KMS-11 (cell line): ENCODE data around the gene RNF34.

Source experiments
- H2AFZ ChIP-seq: fragments of 200-600 bp; sonication (generic); 2 replicates; pipeline ENCODE4 v1.6.1; 2016; ENCODE audit warnings: antibody characterized with exemption, mixed run types, low read depth
- H3K27ac ChIP-seq: fragments of 200-600 bp; sonication (generic); 2 replicates; pipeline ENCODE4 v1.6.1; 2016; ENCODE audit warnings: mild to moderate bottlenecking, mixed run types
- H3K27me3 ChIP-seq: fragments of 200-600 bp; sonication (generic); 2 replicates; pipeline ENCODE4 v1.6.1; 2017; ENCODE audit warnings: mild to moderate bottlenecking, low read depth, mixed run types, moderate library complexity; ENCODE audit not compliant: insufficient read depth
- H3K36me3 ChIP-seq: fragments of 200-600 bp; sonication (generic); 2 replicates; pipeline ENCODE4 v1.6.1; 2017; ENCODE audit warnings: mild to moderate bottlenecking, mixed run types; ENCODE audit not compliant: insufficient read depth
- H3K4me1 ChIP-seq: fragments of 200-600 bp; sonication (generic); 2 replicates; pipeline ENCODE4 v1.6.1; 2016; ENCODE audit warnings: mild to moderate bottlenecking, low read depth, mixed run types; ENCODE audit not compliant: poor library complexity, severe bottlenecking
- H3K4me2 ChIP-seq: fragments of 200-600 bp; sonication (generic); 2 replicates; pipeline ENCODE4 v1.7.0; 2016; ENCODE audit warnings: mild to moderate bottlenecking, mixed run types
- H3K4me3 ChIP-seq: fragments of 200-600 bp; sonication (generic); IDR thresholded peaks from 2 replicates; pipeline ENCODE4 v1.6.1; 2017; ENCODE audit warnings: low read depth, low read length, mixed read lengths; ENCODE audit not compliant: insufficient read depth
- H3K79me2 ChIP-seq: fragments of 200-600 bp; sonication (generic); 2 replicates; pipeline ENCODE4 v1.6.1; 2016; ENCODE audit warnings: low read depth, mixed run types; ENCODE audit not compliant: insufficient read depth
- H3K9ac ChIP-seq: fragments of 200-600 bp; sonication (generic); 2 replicates; pipeline ENCODE4 v1.6.1; 2016; ENCODE audit warnings: mild to moderate bottlenecking, mixed run types
- H4K20me1 ChIP-seq: fragments of 200-600 bp; sonication (generic); 2 replicates; pipeline ENCODE4 v1.6.1; 2016; ENCODE audit warnings: mild to moderate bottlenecking, mixed run types; ENCODE audit not compliant: insufficient read depth
- TF ChIP-seq, protein P1 (sequence below): fragments of 200-600 bp; sonication (generic); conservative IDR thresholded peaks from 2 replicates; pipeline ENCODE4 v1.6.1; 2017; ENCODE audit warnings: low read depth, mild to moderate bottlenecking, antibody characterized with exemption, low read length, moderate library complexity, mixed read lengths

Gene RNF34

DNA sequence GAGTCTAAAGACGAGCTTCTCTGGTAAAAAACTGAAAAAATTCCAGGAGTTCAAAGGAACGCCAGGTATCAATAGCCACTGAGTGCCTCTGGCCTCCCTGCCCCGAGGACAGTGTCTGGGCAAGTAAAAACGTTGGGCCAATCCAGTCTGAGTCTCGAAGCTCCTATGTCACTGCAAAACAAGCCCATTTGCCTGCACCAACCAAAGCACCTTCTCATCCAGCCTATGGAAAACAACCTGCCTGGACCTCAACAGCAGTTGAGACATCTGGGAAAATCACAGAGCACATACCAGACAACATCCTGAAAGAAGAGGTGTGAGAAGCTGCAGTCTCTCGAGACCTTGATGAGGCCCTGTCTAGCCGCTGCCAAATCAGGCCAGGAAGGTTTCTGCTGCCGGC, 56.6 kb downstream of the RNF34 start:
- TF ChIP-seq, protein P1, sequence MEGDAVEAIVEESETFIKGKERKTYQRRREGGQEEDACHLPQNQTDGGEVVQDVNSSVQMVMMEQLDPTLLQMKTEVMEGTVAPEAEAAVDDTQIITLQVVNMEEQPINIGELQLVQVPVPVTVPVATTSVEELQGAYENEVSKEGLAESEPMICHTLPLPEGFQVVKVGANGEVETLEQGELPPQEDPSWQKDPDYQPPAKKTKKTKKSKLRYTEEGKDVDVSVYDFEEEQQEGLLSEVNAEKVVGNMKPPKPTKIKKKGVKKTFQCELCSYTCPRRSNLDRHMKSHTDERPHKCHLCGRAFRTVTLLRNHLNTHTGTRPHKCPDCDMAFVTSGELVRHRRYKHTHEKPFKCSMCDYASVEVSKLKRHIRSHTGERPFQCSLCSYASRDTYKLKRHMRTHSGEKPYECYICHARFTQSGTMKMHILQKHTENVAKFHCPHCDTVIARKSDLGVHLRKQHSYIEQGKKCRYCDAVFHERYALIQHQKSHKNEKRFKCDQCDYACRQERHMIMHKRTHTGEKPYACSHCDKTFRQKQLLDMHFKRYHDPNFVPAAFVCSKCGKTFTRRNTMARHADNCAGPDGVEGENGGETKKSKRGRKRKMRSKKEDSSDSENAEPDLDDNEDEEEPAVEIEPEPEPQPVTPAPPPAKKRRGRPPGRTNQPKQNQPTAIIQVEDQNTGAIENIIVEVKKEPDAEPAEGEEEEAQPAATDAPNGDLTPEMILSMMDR: no peak
- H3K27ac ChIP-seq: no peak overlapping the region
- H3K36me3 ChIP-seq: no peaks in the 10 kb centered on the region
- H3K79me2 ChIP-seq: peaks cover 21% of the 10 kb centered on the region; the same call in 1 of the 2 replicates
- H3K9ac ChIP-seq: no peak overlapping the region
- no peaks in the 10 kb centered on the region for H4K20me1 ChIP-seq
- H2AFZ ChIP-seq: no peak overlapping the region
- no peak overlapping the region for H3K4me3 ChIP-seq
- no peak overlapping the region for H3K4me2 ChIP-seq
- H3K4me1 ChIP-seq: peaks cover 13% of the 10 kb centered on the region
- H3K27me3 ChIP-seq: no peaks in the 10 kb centered on the region

DNA sequence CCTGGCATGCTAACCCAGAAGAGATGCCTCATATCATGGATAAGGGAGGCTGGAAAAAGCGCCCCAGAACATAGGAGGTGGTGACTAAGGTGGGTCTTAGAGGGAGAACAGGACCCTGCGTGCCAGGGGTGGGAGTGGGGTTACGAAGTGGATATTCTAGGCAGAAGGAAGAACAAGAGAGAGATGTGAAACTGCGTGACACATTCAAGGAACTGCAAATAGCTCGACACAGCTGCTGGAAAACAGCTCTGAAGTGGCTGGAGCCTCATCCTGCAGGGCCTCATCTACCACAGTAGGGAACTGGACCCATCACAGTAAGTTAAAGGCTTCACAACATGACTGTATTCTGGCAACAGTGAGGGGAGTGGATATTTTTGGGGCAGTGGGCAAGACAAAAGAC, 61.1 kb downstream of the RNF34 start:
- TF ChIP-seq, protein P1: no peak
- Histone ChIP-seq H3K9ac (no peak overlapping the region), H4K20me1 (no peaks in the 10 kb centered on the region), H3K4me2 (no peak overlapping the region), H3K4me1 (peaks cover 15% of the 10 kb centered on the region), H3K36me3 (no peaks in the 10 kb centered on the region), H3K4me3 (no peak overlapping the region), H3K27ac (no peak overlapping the region), H3K79me2 (peaks cover 34% of the 10 kb centered on the region; the same call in 1 of the 2 replicates), H3K27me3 (no peaks in the 10 kb centered on the region), H2AFZ (no peak overlapping the region)

GRCh38 chr12:121464331-121464730, 64.4 kb downstream of the RNF34 start:
- Histone ChIP-seq H3K4me1 (peaks cover 16% of the 10 kb centered on the region), H3K4me2 (no peak overlapping the region), H3K79me2 (peaks cover 14% of the 10 kb centered on the region; the same call in 1 of the 2 replicates)

DNA sequence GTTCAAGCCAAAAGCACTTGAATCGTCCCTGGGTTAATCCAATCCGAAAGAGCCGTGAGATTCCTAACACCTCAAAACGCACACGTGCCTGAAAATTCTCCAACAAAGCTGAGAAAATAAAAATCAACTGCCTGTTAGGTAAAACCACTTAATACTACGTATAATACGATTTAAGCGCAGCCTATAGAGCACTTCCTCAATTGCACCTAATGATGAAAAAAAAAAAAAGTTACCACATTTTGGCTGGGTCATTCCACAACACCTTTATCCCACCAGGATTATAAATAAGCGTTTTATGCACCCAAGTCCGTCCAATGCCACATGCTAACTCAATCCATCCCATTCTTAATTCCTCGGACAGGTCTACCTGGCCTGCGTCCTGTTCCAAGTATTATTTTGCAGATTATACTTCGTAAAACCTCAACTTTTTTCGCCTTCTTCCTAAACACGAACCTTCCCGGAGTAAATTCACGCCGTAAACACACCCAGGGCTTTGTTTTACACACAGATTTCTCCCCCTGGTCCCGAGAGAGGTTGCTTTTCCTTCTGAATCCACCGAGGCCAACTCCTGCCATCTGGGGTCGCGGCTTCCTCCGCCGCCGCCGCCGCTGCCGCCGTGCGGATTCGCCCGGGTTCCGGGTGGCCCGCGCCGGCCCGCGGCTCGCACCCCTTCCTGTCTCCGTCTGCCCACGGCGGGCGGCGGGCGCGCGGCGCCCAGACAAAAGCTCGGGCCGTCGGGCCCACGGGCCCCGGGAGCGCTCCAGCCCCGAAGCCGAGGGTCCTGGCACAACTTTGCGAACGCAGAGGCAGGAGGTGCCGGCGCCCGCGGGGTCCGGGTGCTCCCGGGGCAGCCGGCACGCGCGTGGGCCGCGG, 66.2 kb downstream of the RNF34 start:
- Histone ChIP-seq H3K9ac (peak overlapping the region; percentile 56; the same call in 1 of the 2 replicates), H3K27ac (peak overlapping the region; percentile 22; the same call in 1 of the 2 replicates), H3K79me2 (peaks cover 14% of the 10 kb centered on the region; the same call in 1 of the 2 replicates), H3K36me3 (no peaks in the 10 kb centered on the region), H3K4me2 (peak overlapping the region; percentile 91), H4K20me1 (no peaks in the 10 kb centered on the region), H3K4me3 (no peak overlapping the region), H3K27me3 (no peaks in the 10 kb centered on the region), H3K4me1 (peaks cover 16% of the 10 kb centered on the region), H2AFZ (peak overlapping the region; percentile 30; the same call in 1 of the 2 replicates)
- TF ChIP-seq, protein P1: no peak

More at GRCh38 chr12:121464331-121464730, 64.4 kb downstream of the RNF34 start:
- H4K20me1 ChIP-seq: no peaks in the 10 kb centered on the region
- no peaks in the 10 kb centered on the region for H3K27me3 ChIP-seq
- no peaks in the 10 kb centered on the region for H3K36me3 ChIP-seq
- TF ChIP-seq, protein P1: no peak
- no peak overlapping the region for H2AFZ ChIP-seq
- H3K9ac ChIP-seq: no peak overlapping the region
- H3K27ac ChIP-seq: no peak overlapping the region
- H3K4me3 ChIP-seq: no peak overlapping the region
